Ovary (tissue), 3 donors: ENCODE data around the gene FBXL7.

Source experiments
- CTCF ChIP-seq, 3 donors: fragments of 450-650 bp in 2 of 3; fragments of 200-600 bp in 1 of 3; IDR thresholded peaks; one replicate each; pipeline versions ENCODE4 v1.5.1 to v1.8.0; 2016 to 2022; ENCODE audit warnings: antibody characterized with exemption in 3 of 3, mild to moderate bottlenecking in 1 of 3
- EP300 ChIP-seq: sonication (generic); formaldehyde crosslinking; IDR thresholded peaks from one replicate; pipeline ENCODE4 v1.6.1; 2017; ENCODE audit warnings: antibody characterized with exemption
- donor health status: DM: no; HTN: no; CAD: no.

GRCh38 chr5:15937708-15938107 is 437.7 kb downstream of the FBXL7 start:
- TF ChIP-seq CTCF (IDR thresholded peaks at IDR 0.05) (no peak), EP300 (no peak)
